Fibroblast of pulmonary artery (primary cell): Measurements from ENCODE around the gene ST13.
A peak's percentile ranks its signal among the peaks of the same experiment; 100 is the strongest.
"Not testable (repeated sequence)": the region's sequence is repeated elsewhere in the genome, so short reads cannot be mapped to it uniquely, and the experiment has no call there.

Experiments used
- DNase-seq: peaks from one replicate; pipeline ENCODE4 v3.0.0-alpha.2; 2010; ENCODE audit warnings: low read depth
- H3K4me3 ChIP-seq: replicated peaks from 2 replicates; pipeline ENCODE4 v1.5.1; 2011; ENCODE audit warnings: low read depth, mild to moderate bottlenecking, control low read depth, low read length, moderate library complexity
- TF ChIP-seq, protein P1 (sequence below): IDR thresholded peaks from 2 replicates; pipeline ENCODE4 v1.5.1; 2011; ENCODE audit warnings: mild to moderate bottlenecking, control low read depth, low read length, inconsistent platforms; ENCODE audit errors: missing control alignments

ST13 gene

GRCh38 chr22:40838486-40838885 lies 18.0 kb downstream of the ST13 start:
- TF ChIP-seq, protein P1, sequence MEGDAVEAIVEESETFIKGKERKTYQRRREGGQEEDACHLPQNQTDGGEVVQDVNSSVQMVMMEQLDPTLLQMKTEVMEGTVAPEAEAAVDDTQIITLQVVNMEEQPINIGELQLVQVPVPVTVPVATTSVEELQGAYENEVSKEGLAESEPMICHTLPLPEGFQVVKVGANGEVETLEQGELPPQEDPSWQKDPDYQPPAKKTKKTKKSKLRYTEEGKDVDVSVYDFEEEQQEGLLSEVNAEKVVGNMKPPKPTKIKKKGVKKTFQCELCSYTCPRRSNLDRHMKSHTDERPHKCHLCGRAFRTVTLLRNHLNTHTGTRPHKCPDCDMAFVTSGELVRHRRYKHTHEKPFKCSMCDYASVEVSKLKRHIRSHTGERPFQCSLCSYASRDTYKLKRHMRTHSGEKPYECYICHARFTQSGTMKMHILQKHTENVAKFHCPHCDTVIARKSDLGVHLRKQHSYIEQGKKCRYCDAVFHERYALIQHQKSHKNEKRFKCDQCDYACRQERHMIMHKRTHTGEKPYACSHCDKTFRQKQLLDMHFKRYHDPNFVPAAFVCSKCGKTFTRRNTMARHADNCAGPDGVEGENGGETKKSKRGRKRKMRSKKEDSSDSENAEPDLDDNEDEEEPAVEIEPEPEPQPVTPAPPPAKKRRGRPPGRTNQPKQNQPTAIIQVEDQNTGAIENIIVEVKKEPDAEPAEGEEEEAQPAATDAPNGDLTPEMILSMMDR, result no peak
- no peak for DNase-seq
- H3K4me3 ChIP-seq, result no peak overlapping the region

- TF ChIP-seq, protein P1, result no peak
- H3K4me3 ChIP-seq, result no peak overlapping the region
- DNase-seq, result no peak
These were observed 21.8 kb downstream of the ST13 start for GRCh38 chr22:40834619-40835018.

GRCh38 chr22:40829131-40829530 lies 27.3 kb downstream of the ST13 start:
- DNase-seq, result no peak
- H3K4me3 ChIP-seq, result no peak overlapping the region
- TF ChIP-seq, protein P1, result no peak

DNA sequence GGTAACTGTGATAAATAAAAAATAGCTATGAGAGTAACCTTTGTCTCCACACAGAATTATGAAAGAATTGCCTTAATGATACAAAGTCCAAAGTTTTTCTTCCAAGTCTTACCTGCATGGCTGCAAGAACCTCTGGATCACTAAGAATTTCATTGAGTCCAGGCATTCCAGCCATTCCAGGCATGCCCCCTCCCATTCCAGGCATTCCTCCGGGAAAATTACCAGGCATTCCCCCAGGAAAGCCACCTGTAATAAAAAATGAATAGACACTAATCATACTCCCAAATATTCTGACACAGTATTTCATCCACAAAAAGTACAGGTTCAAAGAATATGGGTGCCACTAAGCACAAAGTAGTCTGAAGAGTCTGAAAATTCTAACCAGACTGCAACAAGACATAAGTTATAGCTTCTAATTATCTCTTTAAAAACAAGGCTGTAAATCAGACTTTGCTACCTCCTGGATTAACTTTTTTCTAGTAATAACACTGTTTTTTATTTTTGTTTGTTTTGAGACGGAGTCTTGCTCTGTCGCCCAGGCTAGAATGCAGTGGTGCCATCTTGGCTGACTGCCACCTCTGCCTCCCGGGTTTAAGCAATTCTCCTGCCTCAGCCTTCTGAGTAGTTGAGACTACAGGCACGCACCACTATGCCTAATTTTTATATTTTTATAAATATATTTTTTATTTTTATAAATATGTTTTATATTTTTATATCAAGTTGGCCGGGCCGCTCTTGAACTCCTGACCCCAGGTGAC lies 29.3 kb downstream of the ST13 start:
- no peak overlapping the region for H3K4me3 ChIP-seq
- DNase-seq, result no peak
- TF ChIP-seq, protein P1, result no peak

GRCh38 chr22:40826292-40826691 lies 30.1 kb downstream of the ST13 start:
- H3K4me3 ChIP-seq, DNase-seq: not testable (repeated sequence)

DNA sequence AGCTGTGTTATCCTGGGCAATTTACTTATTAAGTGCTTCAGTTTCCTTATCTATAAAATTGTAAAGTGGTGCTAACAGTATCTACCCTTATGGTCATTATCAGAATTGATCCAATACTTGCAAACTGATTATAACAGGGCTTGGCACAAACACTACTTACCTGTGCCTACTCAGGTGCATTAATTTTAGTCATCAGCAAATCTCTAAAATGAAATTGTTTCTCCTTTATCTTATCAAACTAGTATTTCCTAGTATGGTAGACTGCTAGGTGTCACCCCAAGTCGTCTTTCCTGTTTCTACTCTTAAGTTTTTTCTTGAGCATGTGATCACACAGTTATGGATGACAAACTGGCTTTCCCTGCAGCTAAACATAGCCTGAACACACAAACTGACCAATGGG lies 33.0 kb downstream of the ST13 start:
- H3K4me3 ChIP-seq, result no peak overlapping the region
- TF ChIP-seq, protein P1, result no peak
- DNase-seq, result no peak

GRCh38 chr22:40819599-40820140 lies 36.8 kb downstream of the ST13 start:
- DNase-seq, result peak; percentile 49
- TF ChIP-seq, protein P1, result no peak

More at GRCh38 chr22:40819599-40820140, 36.8 kb downstream of the ST13 start:
- peak overlapping the region; percentile 99 for H3K4me3 ChIP-seq
